SU-DHL-6 (cell line): ENCODE results near the gene GRID1.

Experiments
- CTCF ChIP-seq: fragments of 200-600 bp; sonication (generic); IDR thresholded peaks from one replicate; pipeline ENCODE4 v1.5.1; 2017; ENCODE audit warnings: antibody characterized with exemption, mild to moderate bottlenecking, low read length, moderate library complexity; ENCODE audit not compliant: insufficient read depth, poor library complexity, severe bottlenecking
- EZH2phosphoT487 ChIP-seq: fragments of 200-600 bp; sonication (generic), shearing (Covaris generic); conservative IDR thresholded peaks from 2 replicates; pipeline ENCODE4 v1.6.1; 2018; ENCODE audit warnings: mild to moderate bottlenecking, antibody characterized with exemption, low read length, moderate library complexity, mixed read lengths

GRCh38 chr10:85565381-85565780 lies 801.2 kb downstream of the GRID1 start:
- TF ChIP-seq CTCF (no peak), EZH2phosphoT487 (no peak)
